GM12878 (cell line): ENCODE data around the gene IFNA21. TPM values are rescaled to one million over a fixed set of nuclear protein-coding genes. Genes with fewer than 3 reads are reported as not detected.
"Not testable (repeated sequence)": the region's sequence is repeated elsewhere in the genome, so short reads cannot be mapped to it uniquely, and the experiment has no call there.

Experiments used
- ATAC-seq: fragments of 200-7000 bp; cut with Tn5 transposase; 3 replicates; pipeline ENCODE4 v1.9.1; 2020; ENCODE audit warnings: mild to moderate bottlenecking, moderate library complexity
- BruUV-seq: library from RNA; stranded (reverse); fragments of 400-500 nt; replicated peaks from 2 replicates; lab custom pipeline; 2021; lab: Mats Ljungman, UMichigan
- CTCF ChIA-PET: fragments of 300-600 bp; sonication (Branson Sonifier 250); formaldehyde crosslinking; extraction: SDS; loops from one replicate; lab custom pipeline; 2021; ENCODE audit warnings: inconsistent platforms; lab: Yijun Ruan, JAX
- POLR2A ChIA-PET: fragments of 350-600 bp; formaldehyde crosslinking; extraction: SDS; loops from one replicate; lab custom pipeline; 2021; ENCODE audit warnings: inconsistent platforms; lab: Charles Lee
- RAD21 ChIA-PET: fragments of 300-600 bp; sonication (Branson Sonifier 250); formaldehyde crosslinking; loops from one replicate; lab custom pipeline; 2023; ENCODE audit warnings: antibody characterized with exemption; ENCODE audit not compliant: unreplicated experiment; lab: Charles Lee
- SMC1A ChIA-PET: fragments of 300-600 bp; sonication (Branson Sonifier 250); formaldehyde crosslinking; loops from one replicate; lab custom pipeline; 2023; ENCODE audit not compliant: unreplicated experiment, uncharacterized antibody; lab: Charles Lee
- DNase-seq: peaks from one replicate; pipeline ENCODE4 v3.0.0-alpha.2; 2011; ENCODE audit warnings: low read depth, low spot score
- FAIRE-seq: peaks from 3 replicates; lab custom pipeline; 2011; peaks lifted over from hg19 to GRCh38; lab: Jason Lieb, UNC
- H2AFZ ChIP-seq: 2 replicates; pipeline ENCODE4 v1.6.0; 2011; ENCODE audit warnings: low read depth, low read length, control low read depth; ENCODE audit not compliant: control insufficient read depth
- H3K27ac ChIP-seq: 2 replicates; pipeline ENCODE4 v1.5.1; 2011; ENCODE audit warnings: control low read depth; ENCODE audit not compliant: control insufficient read depth, insufficient read depth
- H3K27me3 ChIP-seq, 2 experiments: replicated peaks in 1 of 2; 2 replicates each; pipeline versions ENCODE4 v1.6.0 to v1.6.1; 2011; ENCODE audit warnings: low read length in 1 of 2; ENCODE audit not compliant: control insufficient read depth in 2 of 2, insufficient read depth in 2 of 2
- H3K36me3 ChIP-seq, 2 experiments: 2 replicates each; pipeline ENCODE4 v1.5.1; 2011; ENCODE audit warnings: low read length in 1 of 2; ENCODE audit not compliant: control insufficient read depth in 2 of 2, insufficient read depth in 2 of 2
- H3K4me1 ChIP-seq: 2 replicates; pipeline ENCODE4 v1.6.1; 2011; ENCODE audit warnings: mild to moderate bottlenecking, low read length, moderate library complexity, mixed read lengths; ENCODE audit not compliant: control insufficient read depth, insufficient read depth
- H3K4me2 ChIP-seq: 2 replicates; pipeline ENCODE4 v1.6.0; 2011; ENCODE audit warnings: control low read depth; ENCODE audit not compliant: control insufficient read depth, insufficient read depth
- H3K4me3 ChIP-seq: fragments of 200-600 bp; sonication (generic); 2 replicates; pipeline ENCODE4 v1.5.1; 2016
- H3K79me2 ChIP-seq: 2 replicates; pipeline ENCODE4 v1.6.0; 2011; ENCODE audit warnings: low read length; ENCODE audit not compliant: control insufficient read depth, insufficient read depth
- H3K9ac ChIP-seq: 2 replicates; pipeline ENCODE4 v1.8.0; 2011; ENCODE audit warnings: low read length, control low read depth, mixed read lengths; ENCODE audit not compliant: control insufficient read depth, insufficient read depth
- H3K9me3 ChIP-seq: replicated peaks from 3 replicates; pipeline ENCODE4 v1.5.1; 2011; ENCODE audit warnings: mild to moderate bottlenecking, low read length; ENCODE audit not compliant: control insufficient read depth, insufficient read depth
- H4K20me1 ChIP-seq: 2 replicates; pipeline ENCODE4 v1.6.0; 2011; ENCODE audit not compliant: control insufficient read depth, insufficient read depth
- RAD21 ChIP-seq: IDR thresholded peaks from 2 replicates; pipeline ENCODE4 v1.6.1; 2011; ENCODE audit warnings: mild to moderate bottlenecking, low read depth, low read length, moderate library complexity; ENCODE audit not compliant: insufficient read depth
- WGBS: methylation state at CpG from one replicate; pipeline ENCODE4 v1.1.6; 2016; ENCODE audit warnings: low lambda C conversion rate; ENCODE audit not compliant: insufficient replicate concordance, insufficient coverage; ENCODE audit errors: missing lambda C conversion rate; 5-methylcytosine and 5-hydroxymethylcytosine counted together
- in situ Hi-C: fragments of 300-500 bp; cut with MboI; formaldehyde crosslinking; loops from 9 replicates; pipeline ENCODE4 v1.14.3; 2018; ENCODE audit warnings: mixed read lengths
- intact Hi-C: fragments of 100-400 bp; cut with micrococcal nuclease; formaldehyde crosslinking; loops from one replicate; pipeline ENCODE4 v1.14.2; 2022; ENCODE audit not compliant: unreplicated experiment
- polyA plus RNA-seq, 11 experiments: library from polyadenylated mRNA; depleted of rRNA in 4 of 11; unstranded in 6 of 11; stranded (reverse) in 5 of 11; fragments of >200 nt; fragmentation: Nextera tagmentation in 4 of 11; fragmentation: Illumina TruSeq in 1 of 11; extraction: Ambion mirVana in 4 of 11; extraction: Trizol in 1 of 11; gene quantifications; 1 replicate in 1 of 11; 2 replicates in 10 of 11; pipeline versions ENCODE4 v1.2.1 to v1.2.3, GENCODE V29; 2011 to 2016; ENCODE audit warnings: inconsistent platforms in 2 of 11, missing spikeins in 2 of 11, low read depth in 1 of 11
- total RNA-seq, 4 experiments: library from RNA; depleted of rRNA in 3 of 4; stranded (reverse); fragments of >200 nt in 3 of 4; fragmentation: Illumina TruSeq in 1 of 4; extraction: Trizol in 1 of 4; gene quantifications; 2 replicates each; pipeline versions ENCODE4 v1.2.1 to v1.2.3, GENCODE V29; 2013 to 2021
- TF ChIP-seq, protein P1 (sequence below), 3 experiments: IDR thresholded peaks in 2 of 3; conservative IDR thresholded peaks in 1 of 3; 2 replicates each; pipeline ENCODE4 v1.5.1; 2011; ENCODE audit warnings: low read depth in 3 of 3, low read length in 3 of 3, mild to moderate bottlenecking in 3 of 3, control low read depth in 2 of 3, moderate library complexity in 2 of 3, inconsistent platforms in 1 of 3, mixed read lengths in 1 of 3; ENCODE audit not compliant: control insufficient read depth in 2 of 3, insufficient read depth in 1 of 3; ENCODE audit errors: extremely low read depth in 1 of 3

IFNA21 gene
- total and polyA plus RNA-seq, 10 of the 15 experiments (the other 5 are each of a cell fraction or from before 2014, with no cell fraction given): not detected

DNA sequence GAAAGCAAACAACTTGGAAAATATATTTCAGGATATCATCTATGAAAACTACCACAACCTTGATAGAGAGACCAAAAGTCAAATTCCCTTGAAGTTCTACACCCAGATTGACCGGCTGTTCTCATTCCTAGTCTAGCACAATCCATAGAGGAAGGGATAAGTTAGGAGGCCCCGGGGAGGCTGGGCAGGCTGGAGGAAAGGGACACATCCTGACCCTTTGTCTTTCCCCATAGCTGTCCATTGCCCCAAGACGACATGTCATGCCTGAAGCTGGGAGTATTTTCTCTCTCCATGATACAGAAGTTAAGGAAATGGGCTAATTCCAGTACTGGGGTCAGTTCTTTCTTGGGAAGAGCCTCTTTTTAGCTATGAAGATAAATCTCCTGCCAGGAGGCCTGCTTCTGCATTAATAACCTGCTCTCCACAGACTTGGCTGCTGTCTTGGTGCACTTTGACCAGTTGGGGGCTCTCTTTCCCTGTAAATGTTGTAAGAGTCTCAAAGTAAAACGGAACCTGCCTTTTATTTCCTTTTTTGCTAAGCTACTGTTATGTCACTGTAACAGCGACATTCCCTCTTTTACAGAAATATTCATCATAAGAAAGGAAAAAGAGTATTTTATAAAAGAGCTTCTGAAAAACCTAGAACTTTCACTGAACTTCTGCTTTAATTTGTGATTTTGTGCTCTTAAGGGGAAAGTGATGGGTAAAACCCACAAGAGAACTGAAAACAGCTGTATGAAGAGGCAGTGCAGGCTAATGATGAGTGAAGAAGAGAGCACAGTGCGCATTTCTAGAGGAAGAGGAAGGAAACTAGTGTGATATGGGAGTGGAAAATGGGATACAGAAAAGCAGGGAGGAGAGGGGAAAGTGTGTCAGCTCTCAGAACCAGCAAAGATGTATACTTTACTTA, 28.7 kb upstream of the IFNA21 start:
- FAIRE-seq (peak; percentile 57), ATAC-seq (peak; percentile 96)
- in situ Hi-C loops, H2AFZ ChIP-seq, POLR2A ChIA-PET, H3K4me1 ChIP-seq, BruUV-seq, H3K9me3 ChIP-seq, H3K27ac ChIP-seq, H3K4me3 ChIP-seq, H3K36me3 ChIP-seq, H3K9ac ChIP-seq, H4K20me1 ChIP-seq, DNase-seq, H3K27me3 ChIP-seq, H3K79me2 ChIP-seq: not testable (repeated sequence)
- CTCF ChIA-PET: interaction anchor here (0.6 to 2.7 kb wide), 38 partner anchors 13 to 1268 kb away, joined by 3 to 28 read pairs (median 3); partner anchors contain the start of gene IFNW1
- WGBS: 28% methylated on average over 5 of the region's 6 CpGs
- peak overlapping the region; percentile 25; the same call in 1 of the 2 replicates for H3K4me2 ChIP-seq
- RAD21 ChIA-PET: interaction anchor here (0.7 to 2.6 kb wide), 10 partner anchors 12 to 239 kb away, joined by 3 to 9 read pairs (median 4); no protein-coding TSS in a partner anchor
- SMC1A ChIA-PET: interaction anchor here (0.6 to 1.3 kb wide), 11 partner anchors 12 to 593 kb away, joined by 3 to 6 read pairs (median 5); no protein-coding TSS in a partner anchor
- intact Hi-C loops: loop anchor here (10.0 kb wide), 1 partner anchor 120 kb away; no protein-coding TSS in a partner anchor
- TF ChIP-seq, protein P1, sequence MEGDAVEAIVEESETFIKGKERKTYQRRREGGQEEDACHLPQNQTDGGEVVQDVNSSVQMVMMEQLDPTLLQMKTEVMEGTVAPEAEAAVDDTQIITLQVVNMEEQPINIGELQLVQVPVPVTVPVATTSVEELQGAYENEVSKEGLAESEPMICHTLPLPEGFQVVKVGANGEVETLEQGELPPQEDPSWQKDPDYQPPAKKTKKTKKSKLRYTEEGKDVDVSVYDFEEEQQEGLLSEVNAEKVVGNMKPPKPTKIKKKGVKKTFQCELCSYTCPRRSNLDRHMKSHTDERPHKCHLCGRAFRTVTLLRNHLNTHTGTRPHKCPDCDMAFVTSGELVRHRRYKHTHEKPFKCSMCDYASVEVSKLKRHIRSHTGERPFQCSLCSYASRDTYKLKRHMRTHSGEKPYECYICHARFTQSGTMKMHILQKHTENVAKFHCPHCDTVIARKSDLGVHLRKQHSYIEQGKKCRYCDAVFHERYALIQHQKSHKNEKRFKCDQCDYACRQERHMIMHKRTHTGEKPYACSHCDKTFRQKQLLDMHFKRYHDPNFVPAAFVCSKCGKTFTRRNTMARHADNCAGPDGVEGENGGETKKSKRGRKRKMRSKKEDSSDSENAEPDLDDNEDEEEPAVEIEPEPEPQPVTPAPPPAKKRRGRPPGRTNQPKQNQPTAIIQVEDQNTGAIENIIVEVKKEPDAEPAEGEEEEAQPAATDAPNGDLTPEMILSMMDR (IDR thresholded peaks at IDR 0.05 in 2 of 3, conservative IDR thresholded peaks at IDR 0.05 in 1 of 3; ENCODE audit: control insufficient read depth in 2 of 3, extremely low read depth in 1 of 3, insufficient read depth in 1 of 3, low read depth in 3 of 3, low read length in 3 of 3): peak; percentile 45 to 56 (median 53); a peak in 5 of 6 replicates
- peak; percentile 61 for TF ChIP-seq RAD21

DNA sequence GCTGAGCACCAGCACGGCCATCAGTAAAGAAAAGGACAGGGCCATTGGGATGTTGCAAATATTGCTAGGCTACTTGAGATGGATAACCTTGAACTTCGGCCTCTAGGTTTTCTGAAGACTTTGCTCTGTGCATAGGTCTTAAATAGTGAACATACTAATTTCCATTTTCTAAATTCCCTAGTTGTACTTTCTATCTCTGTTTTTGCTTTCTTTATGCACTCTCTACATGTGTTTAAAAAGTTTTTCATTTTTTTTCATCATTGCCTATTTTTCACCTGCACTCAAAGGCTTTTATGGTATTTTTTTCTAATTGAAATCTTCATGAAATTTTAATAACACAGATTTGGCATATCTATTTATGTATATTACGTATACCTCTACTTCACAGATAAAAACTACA, 21.0 kb upstream of the IFNA21 start, which contains the start of gene IFNA4:
Gene IFNA4 (minus strand): TSS at position 101 of the 400 bp plus-strand sequence. CDS start 56 bp downstream, at position 45.
- H3K4me3 ChIP-seq, ATAC-seq, H4K20me1 ChIP-seq, RAD21 ChIA-PET, in situ Hi-C loops, intact Hi-C loops, POLR2A ChIA-PET, BruUV-seq, H3K79me2 ChIP-seq, H3K27ac ChIP-seq, H3K36me3 ChIP-seq, H3K27me3 ChIP-seq, H3K4me1 ChIP-seq, H3K9me3 ChIP-seq, H3K9ac ChIP-seq, H2AFZ ChIP-seq, H3K4me2 ChIP-seq, DNase-seq, FAIRE-seq: not testable (repeated sequence)
- WGBS: 0% methylated on average over 3 of the region's 3 CpGs
- ChIA-PET CTCF (interaction anchor here (0.7 to 1.2 kb wide), 2 partner anchors 26 to 1723 kb away, joined by 3 to 5 read pairs; no protein-coding TSS in a partner anchor), SMC1A (interaction anchor here (0.6 kb wide), 1 partner anchor 17 kb away, joined by 3 read pairs; no protein-coding TSS in a partner anchor)
